ENCODE data around the gene CTNND2. TPM values are rescaled to one million over a fixed set of nuclear protein-coding genes. Genes with fewer than 3 reads are reported as not detected.

The CTNND2 gene
- total and polyA plus RNA-seq, 9 of the 15 experiments (the other 6 are each of a cell fraction or from before 2014, with no cell fraction given), result 0.03 to 0.35 TPM; not detected in 7

DNA sequence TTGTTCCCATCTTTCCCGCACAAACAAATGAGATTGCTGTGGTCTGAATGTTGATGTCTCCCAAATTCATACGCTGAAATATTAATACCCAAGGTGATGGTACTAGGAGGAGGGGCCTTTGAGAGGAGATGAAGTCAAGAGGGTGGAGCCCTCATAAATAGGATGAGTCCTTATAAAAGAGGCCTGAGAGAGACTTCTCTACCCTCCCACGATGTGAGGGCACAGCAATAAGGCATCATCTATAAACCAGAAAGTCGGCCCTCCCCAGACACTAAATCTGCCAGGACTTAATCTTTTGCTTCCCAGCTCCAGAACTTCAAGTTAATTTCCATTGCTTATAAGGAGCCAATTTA lies 170.4 kb downstream of the CTNND2 start:
- ChIA-PET POLR2A (no interaction called here), CTCF (ENCODE audit: low intra/inter-chr PET ratio) (no interaction called here)
- Histone ChIP-seq H3K9me1 (ENCODE audit: control insufficient read depth, insufficient read depth, low read length) (no peaks in the 10 kb centered on the region), H3K9ac (ENCODE audit: insufficient read depth in 1 of 2, low read depth in 2 of 2, low read length in 2 of 2) (no peak overlapping the region), H3K9me3 (replicated peaks; ENCODE audit: control insufficient read depth, insufficient read depth, low read depth, low read length) (peaks cover 3% of the 10 kb centered on the region; the same call in 1 of the 2 replicates), H3K36me3 (ENCODE audit: control insufficient read depth, insufficient read depth, low read length) (no peaks in the 10 kb centered on the region), H3K27ac (ENCODE audit: extremely low read depth, low read depth, low read length) (no peak overlapping the region), H2AFZ (ENCODE audit: low read depth, low read length) (no peak overlapping the region), H3K4me1 (replicated peaks in 1 of 2; ENCODE audit: control insufficient read depth in 2 of 2, insufficient read depth in 2 of 2, low read length in 2 of 2) (no peaks in the 10 kb centered on the region), H4K20me1 (replicated peaks; ENCODE audit: control insufficient read depth, insufficient read depth, low read length) (no peaks in the 10 kb centered on the region), H3K4me3 (no peak overlapping the region), H3K27me3 (ENCODE audit: control insufficient read depth in 2 of 2, insufficient read depth in 2 of 2, low read length in 2 of 2) (no peaks in the 10 kb centered on the region), H3K4me2 (ENCODE audit: insufficient read depth, low read length) (no peak overlapping the region), H3K79me2 (ENCODE audit: control insufficient read depth, insufficient read depth, low read length) (no peaks in the 10 kb centered on the region)
- intact Hi-C loops (cut with micrococcal nuclease) (no loop called here), in situ Hi-C loops (cut with MboI) (no loop called here)
- no peak for DNase-seq (ENCODE audit: extremely low read depth in 1 of 4, low spot score in 3 of 4)
- FAIRE-seq, result no peak
- 0% methylated on average over 4 of the region's 4 CpGs for WGBS (ENCODE audit: insufficient coverage, low coverage, missing lambda C conversion rate)
- no peak for ATAC-seq
- no TSS peak for BruUV-seq (replicated peaks)
- TF ChIP-seq, protein P1, sequence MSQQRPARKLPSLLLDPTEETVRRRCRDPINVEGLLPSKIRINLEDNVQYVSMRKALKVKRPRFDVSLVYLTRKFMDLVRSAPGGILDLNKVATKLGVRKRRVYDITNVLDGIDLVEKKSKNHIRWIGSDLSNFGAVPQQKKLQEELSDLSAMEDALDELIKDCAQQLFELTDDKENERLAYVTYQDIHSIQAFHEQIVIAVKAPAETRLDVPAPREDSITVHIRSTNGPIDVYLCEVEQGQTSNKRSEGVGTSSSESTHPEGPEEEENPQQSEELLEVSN (IDR thresholded peaks at IDR 0.05; ENCODE audit: borderline replicate concordance in 1 of 2, extremely low read depth in 1 of 2, insufficient read depth in 1 of 2, insufficient read length in 1 of 2, low read depth in 1 of 2, low read length in 1 of 2, poor library complexity in 1 of 2, severe bottlenecking in 1 of 2), result no peak
- TF ChIP-seq YY1 (IDR thresholded peaks at IDR 0.05; ENCODE audit: borderline replicate concordance in 1 of 3, control insufficient read depth in 1 of 3, extremely low read depth in 1 of 3, insufficient read depth in 3 of 3, insufficient read length in 1 of 3, insufficient replicate concordance in 2 of 3, low read depth in 1 of 3, low read length in 2 of 3) (no peak), CHD2 (IDR thresholded peaks at IDR 0.05; ENCODE audit: low read depth, low read length) (no peak), HDAC6 (IDR thresholded peaks at IDR 0.05; ENCODE audit: low read depth, low read length) (no peak), ZNF324 (CRISPR knock-in tag; IDR thresholded peaks at IDR 0.05) (no peak), GTF2A2 (tag; IDR thresholded peaks at IDR 0.05) (no peak), FUS (optimal IDR thresholded peaks at IDR 0.05; ENCODE audit: low read depth, low read length) (no peak)
- TF ChIP-seq, protein P2, sequence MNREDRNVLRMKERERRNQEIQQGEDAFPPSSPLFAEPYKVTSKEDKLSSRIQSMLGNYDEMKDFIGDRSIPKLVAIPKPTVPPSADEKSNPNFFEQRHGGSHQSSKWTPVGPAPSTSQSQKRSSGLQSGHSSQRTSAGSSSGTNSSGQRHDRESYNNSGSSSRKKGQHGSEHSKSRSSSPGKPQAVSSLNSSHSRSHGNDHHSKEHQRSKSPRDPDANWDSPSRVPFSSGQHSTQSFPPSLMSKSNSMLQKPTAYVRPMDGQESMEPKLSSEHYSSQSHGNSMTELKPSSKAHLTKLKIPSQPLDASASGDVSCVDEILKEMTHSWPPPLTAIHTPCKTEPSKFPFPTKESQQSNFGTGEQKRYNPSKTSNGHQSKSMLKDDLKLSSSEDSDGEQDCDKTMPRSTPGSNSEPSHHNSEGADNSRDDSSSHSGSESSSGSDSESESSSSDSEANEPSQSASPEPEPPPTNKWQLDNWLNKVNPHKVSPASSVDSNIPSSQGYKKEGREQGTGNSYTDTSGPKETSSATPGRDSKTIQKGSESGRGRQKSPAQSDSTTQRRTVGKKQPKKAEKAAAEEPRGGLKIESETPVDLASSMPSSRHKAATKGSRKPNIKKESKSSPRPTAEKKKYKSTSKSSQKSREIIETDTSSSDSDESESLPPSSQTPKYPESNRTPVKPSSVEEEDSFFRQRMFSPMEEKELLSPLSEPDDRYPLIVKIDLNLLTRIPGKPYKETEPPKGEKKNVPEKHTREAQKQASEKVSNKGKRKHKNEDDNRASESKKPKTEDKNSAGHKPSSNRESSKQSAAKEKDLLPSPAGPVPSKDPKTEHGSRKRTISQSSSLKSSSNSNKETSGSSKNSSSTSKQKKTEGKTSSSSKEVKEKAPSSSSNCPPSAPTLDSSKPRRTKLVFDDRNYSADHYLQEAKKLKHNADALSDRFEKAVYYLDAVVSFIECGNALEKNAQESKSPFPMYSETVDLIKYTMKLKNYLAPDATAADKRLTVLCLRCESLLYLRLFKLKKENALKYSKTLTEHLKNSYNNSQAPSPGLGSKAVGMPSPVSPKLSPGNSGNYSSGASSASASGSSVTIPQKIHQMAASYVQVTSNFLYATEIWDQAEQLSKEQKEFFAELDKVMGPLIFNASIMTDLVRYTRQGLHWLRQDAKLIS (CRISPR knock-in tag; IDR thresholded peaks at IDR 0.05), result no peak
- TF ChIP-seq, protein P3, sequence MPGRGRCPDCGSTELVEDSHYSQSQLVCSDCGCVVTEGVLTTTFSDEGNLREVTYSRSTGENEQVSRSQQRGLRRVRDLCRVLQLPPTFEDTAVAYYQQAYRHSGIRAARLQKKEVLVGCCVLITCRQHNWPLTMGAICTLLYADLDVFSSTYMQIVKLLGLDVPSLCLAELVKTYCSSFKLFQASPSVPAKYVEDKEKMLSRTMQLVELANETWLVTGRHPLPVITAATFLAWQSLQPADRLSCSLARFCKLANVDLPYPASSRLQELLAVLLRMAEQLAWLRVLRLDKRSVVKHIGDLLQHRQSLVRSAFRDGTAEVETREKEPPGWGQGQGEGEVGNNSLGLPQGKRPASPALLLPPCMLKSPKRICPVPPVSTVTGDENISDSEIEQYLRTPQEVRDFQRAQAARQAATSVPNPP (IDR thresholded peaks at IDR 0.05; ENCODE audit: borderline replicate concordance, insufficient read depth, insufficient read length), result no peak
- TF ChIP-seq, protein P4, sequence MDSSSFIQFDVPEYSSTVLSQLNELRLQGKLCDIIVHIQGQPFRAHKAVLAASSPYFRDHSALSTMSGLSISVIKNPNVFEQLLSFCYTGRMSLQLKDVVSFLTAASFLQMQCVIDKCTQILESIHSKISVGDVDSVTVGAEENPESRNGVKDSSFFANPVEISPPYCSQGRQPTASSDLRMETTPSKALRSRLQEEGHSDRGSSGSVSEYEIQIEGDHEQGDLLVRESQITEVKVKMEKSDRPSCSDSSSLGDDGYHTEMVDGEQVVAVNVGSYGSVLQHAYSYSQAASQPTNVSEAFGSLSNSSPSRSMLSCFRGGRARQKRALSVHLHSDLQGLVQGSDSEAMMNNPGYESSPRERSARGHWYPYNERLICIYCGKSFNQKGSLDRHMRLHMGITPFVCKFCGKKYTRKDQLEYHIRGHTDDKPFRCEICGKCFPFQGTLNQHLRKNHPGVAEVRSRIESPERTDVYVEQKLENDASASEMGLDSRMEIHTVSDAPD (CRISPR knock-in tag; IDR thresholded peaks at IDR 0.05), result no peak
- TF ChIP-seq, protein P5, sequence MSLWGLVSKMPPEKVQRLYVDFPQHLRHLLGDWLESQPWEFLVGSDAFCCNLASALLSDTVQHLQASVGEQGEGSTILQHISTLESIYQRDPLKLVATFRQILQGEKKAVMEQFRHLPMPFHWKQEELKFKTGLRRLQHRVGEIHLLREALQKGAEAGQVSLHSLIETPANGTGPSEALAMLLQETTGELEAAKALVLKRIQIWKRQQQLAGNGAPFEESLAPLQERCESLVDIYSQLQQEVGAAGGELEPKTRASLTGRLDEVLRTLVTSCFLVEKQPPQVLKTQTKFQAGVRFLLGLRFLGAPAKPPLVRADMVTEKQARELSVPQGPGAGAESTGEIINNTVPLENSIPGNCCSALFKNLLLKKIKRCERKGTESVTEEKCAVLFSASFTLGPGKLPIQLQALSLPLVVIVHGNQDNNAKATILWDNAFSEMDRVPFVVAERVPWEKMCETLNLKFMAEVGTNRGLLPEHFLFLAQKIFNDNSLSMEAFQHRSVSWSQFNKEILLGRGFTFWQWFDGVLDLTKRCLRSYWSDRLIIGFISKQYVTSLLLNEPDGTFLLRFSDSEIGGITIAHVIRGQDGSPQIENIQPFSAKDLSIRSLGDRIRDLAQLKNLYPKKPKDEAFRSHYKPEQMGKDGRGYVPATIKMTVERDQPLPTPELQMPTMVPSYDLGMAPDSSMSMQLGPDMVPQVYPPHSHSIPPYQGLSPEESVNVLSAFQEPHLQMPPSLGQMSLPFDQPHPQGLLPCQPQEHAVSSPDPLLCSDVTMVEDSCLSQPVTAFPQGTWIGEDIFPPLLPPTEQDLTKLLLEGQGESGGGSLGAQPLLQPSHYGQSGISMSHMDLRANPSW (CRISPR knock-in tag; IDR thresholded peaks at IDR 0.05), result no peak

Measured in K562 (cell line).